Loucy (cell line): ENCODE measurements around the gene RNF44.

Source experiments
- H2AFZ ChIP-seq: fragments of 200-600 bp; sonication (generic); 2 replicates; pipeline ENCODE4 v1.6.0; 2016; ENCODE audit warnings: antibody characterized with exemption, mild to moderate bottlenecking, low read length, moderate library complexity
- H3F3A ChIP-seq: fragments of 200-600 bp; 2 replicates; pipeline ENCODE4 v1.6.0; 2016; ENCODE audit warnings: antibody characterized with exemption, low read depth, mild to moderate bottlenecking
- H3K27me3 ChIP-seq: fragments of 200-600 bp; sonication (generic); 2 replicates; pipeline ENCODE4 v1.6.1; 2014; ENCODE audit warnings: low read length, mild to moderate bottlenecking; ENCODE audit not compliant: insufficient read depth, poor library complexity, severe bottlenecking
- H3K36me3 ChIP-seq: fragments of 200-600 bp; sonication (generic); 2 replicates; pipeline ENCODE4 v1.6.1; 2016; ENCODE audit warnings: low read length; ENCODE audit not compliant: insufficient read depth
- H3K4me1 ChIP-seq: fragments of 200-600 bp; sonication (generic); 2 replicates; pipeline ENCODE4 v1.5.1; 2014; ENCODE audit warnings: low read length, mild to moderate bottlenecking; ENCODE audit not compliant: insufficient read depth, poor library complexity, severe bottlenecking
- H3K4me2 ChIP-seq: fragments of 200-600 bp; sonication (generic); 2 replicates; pipeline ENCODE4 v1.6.0; 2014; ENCODE audit warnings: antibody characterized with exemption, low read length, low read depth, mild to moderate bottlenecking; ENCODE audit not compliant: poor library complexity, severe bottlenecking
- H3K4me3 ChIP-seq: fragments of 200-600 bp; sonication (generic); 2 replicates; pipeline ENCODE4 v1.5.1; 2014; ENCODE audit warnings: low read length, mild to moderate bottlenecking, mixed read lengths; ENCODE audit not compliant: poor library complexity, severe bottlenecking
- H3K79me2 ChIP-seq: fragments of 200-600 bp; sonication (generic); 2 replicates; pipeline ENCODE4 v1.6.1; 2014; ENCODE audit warnings: low read length; ENCODE audit not compliant: insufficient read depth
- H3K9ac ChIP-seq: fragments of 200-600 bp; sonication (generic); 2 replicates; pipeline ENCODE4 v1.6.0; 2014; ENCODE audit warnings: mild to moderate bottlenecking, low read depth, low read length, moderate library complexity; ENCODE audit not compliant: poor library complexity, severe bottlenecking
- H3K9me2 ChIP-seq: fragments of 200-600 bp; sonication (generic); replicated peaks from 2 replicates; pipeline ENCODE4 v1.6.1; 2016; ENCODE audit warnings: low read depth, low read length, mixed read lengths
- H3K9me3 ChIP-seq: fragments of 200-600 bp; sonication (generic); 2 replicates; pipeline ENCODE4 v1.6.1; 2014; ENCODE audit warnings: mild to moderate bottlenecking, antibody characterized with exemption, low read length, low read depth; ENCODE audit not compliant: insufficient read depth
- H4K20me1 ChIP-seq: fragments of 200-600 bp; sonication (generic); 2 replicates; pipeline ENCODE4 v1.6.0; 2014; ENCODE audit warnings: antibody characterized with exemption, low read length, mild to moderate bottlenecking; ENCODE audit not compliant: insufficient read depth, poor library complexity, severe bottlenecking
- CTCF ChIP-seq: fragments of 200-600 bp; sonication (generic); conservative IDR thresholded peaks from 2 replicates; pipeline ENCODE4 v1.5.1; 2014; ENCODE audit warnings: mild to moderate bottlenecking, antibody characterized with exemption, low read length
- EZH2phosphoT487 ChIP-seq: fragments of 200-600 bp; IDR thresholded peaks from 2 replicates; pipeline ENCODE4 v1.6.1; 2018; ENCODE audit warnings: antibody characterized with exemption, mild to moderate bottlenecking, moderate library complexity, borderline replicate concordance

RNF44 gene

GRCh38 chr5:176519810-176520720 lies 17.1 kb downstream of the RNF44 start:
- TF ChIP-seq EZH2phosphoT487 = no peak
- no peak for TF ChIP-seq CTCF
- Histone ChIP-seq H3K4me1 (no peaks in the 10 kb centered on the region), H4K20me1 (no peaks in the 10 kb centered on the region), H3K36me3 (no peaks in the 10 kb centered on the region), H3K79me2 (no peaks in the 10 kb centered on the region), H3F3A (no peaks in the 10 kb centered on the region), H3K9me3 (no peaks in the 10 kb centered on the region), H3K4me2 (no peak overlapping the region), H3K9ac (no peak overlapping the region), H2AFZ (no peak overlapping the region), H3K4me3 (no peak overlapping the region), H3K9me2 (no peaks in the 10 kb centered on the region), H3K27me3 (no peaks in the 10 kb centered on the region)

- H3K27me3 ChIP-seq = no peaks in the 10 kb centered on the region
- no peaks in the 10 kb centered on the region for H3K36me3 ChIP-seq
- H3K4me3 ChIP-seq = no peak overlapping the region
- no peaks in the 10 kb centered on the region for H3F3A ChIP-seq
- no peak overlapping the region for H2AFZ ChIP-seq
- no peaks in the 10 kb centered on the region for H3K79me2 ChIP-seq
- no peaks in the 10 kb centered on the region for H3K4me1 ChIP-seq
- TF ChIP-seq CTCF (no peak), EZH2phosphoT487 (no peak)
- H3K4me2 ChIP-seq = no peak overlapping the region
- H3K9me3 ChIP-seq = no peaks in the 10 kb centered on the region
- H4K20me1 ChIP-seq = no peaks in the 10 kb centered on the region
- H3K9me2 ChIP-seq = no peaks in the 10 kb centered on the region
- H3K9ac ChIP-seq = no peak overlapping the region
Observed at GRCh38 chr5:176517053-176517661, 20.0 kb downstream of the RNF44 start.

- no peaks in the 10 kb centered on the region for H3K9me2 ChIP-seq
- TF ChIP-seq EZH2phosphoT487 = no peak
- TF ChIP-seq CTCF = no peak
- H3K4me2 ChIP-seq = no peak overlapping the region
- H4K20me1 ChIP-seq = no peaks in the 10 kb centered on the region
- H3F3A ChIP-seq = no peaks in the 10 kb centered on the region
- no peaks in the 10 kb centered on the region for H3K27me3 ChIP-seq
- H2AFZ ChIP-seq = no peak overlapping the region
- no peaks in the 10 kb centered on the region for H3K36me3 ChIP-seq
- no peaks in the 10 kb centered on the region for H3K79me2 ChIP-seq
- no peaks in the 10 kb centered on the region for H3K4me1 ChIP-seq
- no peak overlapping the region for H3K4me3 ChIP-seq
- no peaks in the 10 kb centered on the region for H3K9me3 ChIP-seq
- no peak overlapping the region for H3K9ac ChIP-seq
Observed at GRCh38 chr5:176515396-176515795, 21.8 kb downstream of the RNF44 start.
